Muscle layer of colon (tissue), 2 donors: Measurements from ENCODE around the gene HIPK2.

Source experiments
- H3K27ac ChIP-seq: one replicate; pipeline ENCODE4 v1.7.0; 2013; ENCODE audit warnings: low read depth, mild to moderate bottlenecking, low read length, moderate library complexity
- H3K27me3 ChIP-seq, 2 donors: one replicate each; pipeline ENCODE4 v1.7.0; 2013; ENCODE audit warnings: low read length in 2 of 2, mild to moderate bottlenecking in 2 of 2; ENCODE audit not compliant: insufficient read depth in 2 of 2, control insufficient read depth in 1 of 2
- H3K36me3 ChIP-seq: one replicate; pipeline ENCODE4 v1.7.0; 2013; ENCODE audit warnings: mild to moderate bottlenecking, low read length; ENCODE audit not compliant: insufficient read depth
- H3K4me1 ChIP-seq: one replicate; pipeline ENCODE4 v1.7.0; 2013; ENCODE audit warnings: mild to moderate bottlenecking, low read length; ENCODE audit not compliant: insufficient read depth
- H3K4me3 ChIP-seq, 2 donors: one replicate each; pipeline ENCODE4 v1.7.0; 2013; ENCODE audit warnings: low read length in 2 of 2, low read depth in 1 of 2, mild to moderate bottlenecking in 1 of 2, moderate library complexity in 1 of 2
- H3K9ac ChIP-seq: one replicate; pipeline ENCODE4 v1.7.0; 2013; ENCODE audit warnings: low read length
- H3K9me3 ChIP-seq: one replicate; pipeline ENCODE4 v1.7.0; 2013; ENCODE audit warnings: mild to moderate bottlenecking, low read length
- donor health status: abdominal sarcoma.
- donor health status: Adenocarcinoma of cecum.

Gene HIPK2

GRCh38 chr7:139748941-139749340 is 28.9 kb downstream of the HIPK2 start:
- Histone ChIP-seq H3K9ac (no peak overlapping the region), H3K4me1 (peaks cover 13% of the 10 kb centered on the region), H3K9me3 (no peaks in the 10 kb centered on the region), H3K27ac (no peak overlapping the region), H3K36me3 (no peaks in the 10 kb centered on the region), H3K4me3 (no peak overlapping the region), H3K27me3 (no peaks in the 10 kb centered on the region)

- no peak overlapping the region for H3K9ac ChIP-seq
- H3K4me1 ChIP-seq = peaks cover 17% of the 10 kb centered on the region
- no peaks in the 10 kb centered on the region for H3K36me3 ChIP-seq
- no peak overlapping the region for H3K27ac ChIP-seq
- H3K9me3 ChIP-seq = no peaks in the 10 kb centered on the region
- H3K27me3 ChIP-seq = no peaks in the 10 kb centered on the region
- no peak overlapping the region for H3K4me3 ChIP-seq
These were observed 29.4 kb downstream of the HIPK2 start for GRCh38 chr7:139748373-139748765.

- Histone ChIP-seq H3K27ac (no peak overlapping the region), H3K36me3 (no peaks in the 10 kb centered on the region), H3K27me3 (no peaks in the 10 kb centered on the region), H3K4me3 (no peak overlapping the region), H3K9ac (no peak overlapping the region), H3K4me1 (peaks cover 21% of the 10 kb centered on the region), H3K9me3 (no peaks in the 10 kb centered on the region)
These were observed 30.0 kb downstream of the HIPK2 start for GRCh38 chr7:139747662-139748372.

GRCh38 chr7:139746652-139747051 is 31.1 kb downstream of the HIPK2 start:
- no peak overlapping the region for H3K4me3 ChIP-seq
- no peaks in the 10 kb centered on the region for H3K27me3 ChIP-seq
- no peak overlapping the region for H3K27ac ChIP-seq
- no peaks in the 10 kb centered on the region for H3K36me3 ChIP-seq
- peaks cover 21% of the 10 kb centered on the region for H3K4me1 ChIP-seq
- H3K9me3 ChIP-seq = no peaks in the 10 kb centered on the region
- H3K9ac ChIP-seq = no peak overlapping the region

GRCh38 chr7:139745678-139746143 is 32.1 kb downstream of the HIPK2 start:
- no peak overlapping the region for H3K9ac ChIP-seq
- H3K4me1 ChIP-seq = peaks cover 21% of the 10 kb centered on the region
- H3K27me3 ChIP-seq = no peaks in the 10 kb centered on the region
- no peaks in the 10 kb centered on the region for H3K9me3 ChIP-seq
- no peak overlapping the region for H3K4me3 ChIP-seq
- no peaks in the 10 kb centered on the region for H3K36me3 ChIP-seq
- H3K27ac ChIP-seq = no peak overlapping the region

- H3K27ac ChIP-seq = no peak overlapping the region
- no peak overlapping the region for H3K4me3 ChIP-seq
- no peaks in the 10 kb centered on the region for H3K36me3 ChIP-seq
- peaks cover 25% of the 10 kb centered on the region for H3K4me1 ChIP-seq
- no peak overlapping the region for H3K9ac ChIP-seq
- H3K27me3 ChIP-seq = no peaks in the 10 kb centered on the region
- H3K9me3 ChIP-seq = no peaks in the 10 kb centered on the region
These were observed 32.8 kb downstream of the HIPK2 start for GRCh38 chr7:139744768-139745677.

- no peaks in the 10 kb centered on the region for H3K36me3 ChIP-seq
- peaks cover 25% of the 10 kb centered on the region for H3K4me1 ChIP-seq
- no peaks in the 10 kb centered on the region for H3K9me3 ChIP-seq
- H3K27ac ChIP-seq = no peak overlapping the region
- H3K9ac ChIP-seq = no peak overlapping the region
- no peak overlapping the region for H3K4me3 ChIP-seq
- H3K27me3 ChIP-seq = no peaks in the 10 kb centered on the region
These were observed 33.6 kb downstream of the HIPK2 start for GRCh38 chr7:139743967-139744767.

GRCh38 chr7:139743267-139743966 is 34.4 kb downstream of the HIPK2 start:
- H3K4me3 ChIP-seq = no peak overlapping the region
- H3K4me1 ChIP-seq = peaks cover 25% of the 10 kb centered on the region
- H3K9me3 ChIP-seq = no peaks in the 10 kb centered on the region
- H3K27ac ChIP-seq = no peak overlapping the region
- no peak overlapping the region for H3K9ac ChIP-seq
- no peaks in the 10 kb centered on the region for H3K36me3 ChIP-seq
- H3K27me3 ChIP-seq = no peaks in the 10 kb centered on the region

GRCh38 chr7:139741789-139742344 is 35.9 kb downstream of the HIPK2 start:
- Histone ChIP-seq H3K9ac (no peak overlapping the region), H3K27me3 (no peaks in the 10 kb centered on the region), H3K9me3 (no peaks in the 10 kb centered on the region), H3K4me3 (no peak overlapping the region), H3K4me1 (peaks cover 25% of the 10 kb centered on the region), H3K36me3 (no peaks in the 10 kb centered on the region), H3K27ac (no peak overlapping the region)

- peaks cover 23% of the 10 kb centered on the region for H3K4me1 ChIP-seq
These were observed 36.6 kb downstream of the HIPK2 start for GRCh38 chr7:139741239-139741638.

More at GRCh38 chr7:139741239-139741638, 36.6 kb downstream of the HIPK2 start:
- H3K9me3 ChIP-seq = no peaks in the 10 kb centered on the region
- no peak overlapping the region for H3K4me3 ChIP-seq
- H3K27ac ChIP-seq = no peak overlapping the region
- H3K27me3 ChIP-seq = no peaks in the 10 kb centered on the region
- no peak overlapping the region for H3K9ac ChIP-seq
- H3K36me3 ChIP-seq = no peaks in the 10 kb centered on the region
